ENCODE data around the gene DLG2. TPM values are rescaled to one million over a fixed set of nuclear protein-coding genes. Genes with fewer than 3 reads are reported as not detected.
"Not testable (repeated sequence)": the region's sequence is repeated elsewhere in the genome, so short reads cannot be mapped to it uniquely, and the experiment has no call there.

DLG2 gene
- total RNA-seq, 1 donor from 2014 or later: 0.43 TPM

DNA sequence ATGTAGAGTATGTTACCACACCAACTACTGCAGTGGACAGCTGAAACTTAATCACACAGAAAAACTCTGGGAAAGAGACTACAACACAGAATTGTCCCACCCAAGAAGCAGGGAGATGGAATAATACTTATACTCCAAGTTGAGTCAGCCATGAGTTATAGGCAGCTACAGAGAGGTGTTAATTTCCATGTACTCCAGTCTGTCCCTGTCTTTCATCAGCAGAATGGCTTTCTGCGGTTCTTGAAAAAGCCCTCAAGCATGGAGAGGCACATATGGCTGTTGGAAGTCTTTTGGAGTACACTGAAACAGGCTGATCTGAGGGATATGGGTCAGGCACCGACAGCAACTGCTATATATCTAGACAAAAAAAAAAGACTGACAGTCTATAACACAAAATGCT, 219.5 kb downstream of the DLG2 start:
- Histone ChIP-seq H3K9me3 (peaks cover 0 to 18% of the 10 kb centered on the region in 2 donors), H3K36me3 (no peaks in the 10 kb centered on the region), H3K27ac (no peak overlapping the region), H3K4me3 (no peak overlapping the region), H3K27me3 (no peaks in the 10 kb centered on the region), H3K4me1 (no peaks in the 10 kb centered on the region)
- TF ChIP-seq, protein P1, sequence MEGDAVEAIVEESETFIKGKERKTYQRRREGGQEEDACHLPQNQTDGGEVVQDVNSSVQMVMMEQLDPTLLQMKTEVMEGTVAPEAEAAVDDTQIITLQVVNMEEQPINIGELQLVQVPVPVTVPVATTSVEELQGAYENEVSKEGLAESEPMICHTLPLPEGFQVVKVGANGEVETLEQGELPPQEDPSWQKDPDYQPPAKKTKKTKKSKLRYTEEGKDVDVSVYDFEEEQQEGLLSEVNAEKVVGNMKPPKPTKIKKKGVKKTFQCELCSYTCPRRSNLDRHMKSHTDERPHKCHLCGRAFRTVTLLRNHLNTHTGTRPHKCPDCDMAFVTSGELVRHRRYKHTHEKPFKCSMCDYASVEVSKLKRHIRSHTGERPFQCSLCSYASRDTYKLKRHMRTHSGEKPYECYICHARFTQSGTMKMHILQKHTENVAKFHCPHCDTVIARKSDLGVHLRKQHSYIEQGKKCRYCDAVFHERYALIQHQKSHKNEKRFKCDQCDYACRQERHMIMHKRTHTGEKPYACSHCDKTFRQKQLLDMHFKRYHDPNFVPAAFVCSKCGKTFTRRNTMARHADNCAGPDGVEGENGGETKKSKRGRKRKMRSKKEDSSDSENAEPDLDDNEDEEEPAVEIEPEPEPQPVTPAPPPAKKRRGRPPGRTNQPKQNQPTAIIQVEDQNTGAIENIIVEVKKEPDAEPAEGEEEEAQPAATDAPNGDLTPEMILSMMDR (IDR thresholded peaks at IDR 0.05): no peak
- DNase-seq (ENCODE audit: low spot score in 2 of 2): no peak
- intact Hi-C loops (cut with DNase I): no loop called here

DNA sequence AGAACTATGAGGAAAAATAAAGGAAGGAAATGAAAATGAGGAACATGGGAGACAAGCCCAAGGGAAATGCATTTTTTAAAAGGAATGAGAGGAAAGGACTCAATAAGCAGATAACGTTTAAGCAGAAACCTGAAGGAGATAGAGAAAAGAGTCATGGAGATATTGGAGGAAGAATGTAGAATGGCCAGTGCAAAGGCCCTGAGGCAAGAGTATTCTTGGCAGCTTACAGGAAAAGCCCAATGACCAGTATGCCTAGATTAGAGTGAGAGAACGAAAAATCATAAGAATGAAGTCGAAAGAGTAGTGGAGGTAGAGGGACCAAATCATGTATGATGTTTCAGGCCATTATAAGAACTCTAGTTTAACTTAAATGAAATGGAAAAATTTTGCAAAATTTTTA, 220.3 kb downstream of the DLG2 start:
- no peaks in the 10 kb centered on the region for H3K36me3 ChIP-seq
- H3K4me3 ChIP-seq: no peak overlapping the region
- H3K9me3 ChIP-seq: peaks cover 0 to 16% of the 10 kb centered on the region in 2 donors
- H3K27ac ChIP-seq: no peak overlapping the region
- intact Hi-C loops (cut with DNase I): no loop called here
- no peak for DNase-seq (ENCODE audit: low spot score in 2 of 2)
- no peaks in the 10 kb centered on the region for H3K27me3 ChIP-seq
- TF ChIP-seq, protein P1 (IDR thresholded peaks at IDR 0.05): no peak
- no peaks in the 10 kb centered on the region for H3K4me1 ChIP-seq

DNA sequence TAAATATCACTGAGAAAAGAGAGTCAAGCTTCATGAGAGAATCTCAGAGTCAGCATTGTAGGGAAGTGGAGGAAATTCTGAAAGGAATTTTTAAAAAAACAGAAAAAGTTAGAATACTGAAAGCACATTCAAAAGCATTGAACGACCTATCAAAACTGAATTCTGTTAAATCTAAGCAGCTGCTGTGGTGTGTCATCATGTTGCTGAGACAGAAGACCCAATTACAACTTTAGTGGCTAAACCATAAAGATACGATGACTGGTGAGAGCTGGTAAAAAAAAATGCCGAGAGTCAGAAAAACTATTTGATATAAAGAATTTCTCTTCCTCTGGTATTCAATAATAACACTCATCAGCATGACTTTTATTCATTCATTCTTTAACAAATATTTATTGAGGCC, 220.8 kb downstream of the DLG2 start:
- no peaks in the 10 kb centered on the region for H3K27me3 ChIP-seq
- H3K27ac ChIP-seq: no peak overlapping the region
- no peaks in the 10 kb centered on the region for H3K4me1 ChIP-seq
- no peak for DNase-seq (ENCODE audit: low spot score in 2 of 2)
- TF ChIP-seq, protein P1 (IDR thresholded peaks at IDR 0.05): no peak
- peaks cover 0 to 11% of the 10 kb centered on the region in 2 donors for H3K9me3 ChIP-seq
- intact Hi-C loops (cut with DNase I): no loop called here
- no peaks in the 10 kb centered on the region for H3K36me3 ChIP-seq
- no peak overlapping the region for H3K4me3 ChIP-seq

DNA sequence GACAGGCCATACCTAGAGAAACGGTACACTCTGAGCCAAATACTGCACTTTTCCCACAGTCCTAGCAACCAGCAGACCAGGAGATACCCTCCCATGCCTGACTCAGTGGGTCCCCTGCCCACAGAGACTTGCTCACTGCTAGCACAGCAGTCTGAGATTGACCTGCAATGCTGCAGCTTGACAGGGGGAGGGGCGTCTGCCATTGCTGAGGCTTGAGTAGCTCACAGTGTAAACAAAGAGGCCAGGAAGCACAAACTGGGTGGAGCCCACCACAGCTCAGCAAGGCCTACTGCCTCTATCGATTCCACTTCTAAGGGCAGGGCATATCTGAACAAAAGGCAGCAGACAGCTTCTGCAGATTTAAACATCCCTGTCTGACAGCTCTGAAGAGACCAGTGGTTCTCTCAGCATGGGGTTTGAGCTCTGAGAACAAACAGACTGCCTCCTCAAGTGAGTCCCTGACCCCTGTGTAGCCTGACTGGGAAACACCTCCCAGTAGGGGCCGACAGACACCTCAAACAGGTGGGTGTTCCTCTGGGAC, 231.6 kb downstream of the DLG2 start:
- H3K27me3 ChIP-seq; intact Hi-C loops (cut with DNase I); H3K36me3 ChIP-seq; DNase-seq (ENCODE audit: low spot score in 2 of 2); H3K4me3 ChIP-seq; H3K27ac ChIP-seq; H3K4me1 ChIP-seq: not testable (repeated sequence)
- peaks cover 0 to 22% of the 10 kb centered on the region in 2 donors for H3K9me3 ChIP-seq

DNA sequence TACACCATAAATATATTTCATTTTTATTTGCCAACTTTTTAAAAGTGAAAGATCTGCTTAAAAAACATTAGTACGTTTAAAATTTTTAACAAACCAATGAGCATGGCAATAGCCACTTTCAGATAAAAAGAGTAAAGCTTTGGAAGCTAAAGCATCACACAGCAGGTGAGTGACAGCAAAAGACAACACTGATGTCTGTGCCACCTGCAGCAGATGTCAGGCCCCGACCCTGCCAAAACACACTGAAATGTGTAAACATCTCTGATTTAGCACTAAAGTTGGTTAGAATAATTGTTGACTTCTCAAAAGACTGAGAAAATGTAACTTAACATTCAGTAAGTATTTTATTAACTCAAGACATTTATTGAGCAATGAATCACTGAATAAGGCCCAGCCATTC, 232.9 kb downstream of the DLG2 start:
- H3K9me3 ChIP-seq: peaks cover 0 to 27% of the 10 kb centered on the region in 2 donors
- intact Hi-C loops (cut with DNase I): no loop called here
- DNase-seq (ENCODE audit: low spot score in 2 of 2): no peak
- no peaks in the 10 kb centered on the region for H3K27me3 ChIP-seq
- H3K27ac ChIP-seq: no peak overlapping the region
- TF ChIP-seq, protein P1 (IDR thresholded peaks at IDR 0.05): no peak
- H3K36me3 ChIP-seq: no peaks in the 10 kb centered on the region
- no peak overlapping the region for H3K4me3 ChIP-seq
- H3K4me1 ChIP-seq: no peaks in the 10 kb centered on the region

DNA sequence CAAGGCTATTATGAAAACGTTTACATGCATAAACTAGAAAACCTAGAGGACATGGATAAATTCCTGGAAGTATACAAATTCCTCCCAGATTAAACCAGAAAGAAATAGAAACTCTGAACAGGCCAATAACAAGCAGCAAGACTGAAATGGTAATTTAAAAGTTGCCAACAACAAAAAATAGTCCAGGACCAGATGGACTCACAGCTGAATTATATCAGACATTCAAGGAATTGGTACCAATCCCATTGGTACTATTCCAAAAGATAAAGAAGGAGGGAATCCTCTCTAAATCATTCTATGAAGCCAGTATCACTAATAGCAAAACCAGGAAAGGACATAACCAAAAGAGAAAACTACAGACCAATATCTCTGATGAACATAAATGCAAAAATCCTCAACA, 236.0 kb downstream of the DLG2 start:
- Histone ChIP-seq H3K9me3 (peaks cover 0 to 27% of the 10 kb centered on the region in 2 donors), H3K36me3 (no peaks in the 10 kb centered on the region), H3K27ac (no peak overlapping the region), H3K4me1 (no peaks in the 10 kb centered on the region), H3K4me3 (no peak overlapping the region), H3K27me3 (no peaks in the 10 kb centered on the region)
- no peak for DNase-seq (ENCODE audit: low spot score in 2 of 2)
- intact Hi-C loops (cut with DNase I): no loop called here
- TF ChIP-seq, protein P1 (IDR thresholded peaks at IDR 0.05): no peak
